ENCODE data around the gene TBC1D22B.
"Not testable (repeated sequence)": the region's sequence is repeated elsewhere in the genome, so short reads cannot be mapped to it uniquely, and the experiment has no call there.

The TBC1D22B gene

GRCh38 chr6:37323580-37323979, 66.0 kb downstream of the TBC1D22B start:
- peak overlapping the region; percentile 76 for H3K27ac Mint-ChIP-seq

GRCh38 chr6:37324131-37325033, 66.8 kb downstream of the TBC1D22B start:
- Mint-ChIP-seq H3K27ac (peak overlapping the region; percentile 76), H3K36me3 (ENCODE audit: low read depth) (peaks cover 31% of the 10 kb centered on the region)
- DNase-seq, result no peak

More at GRCh38 chr6:37323580-37323979, 66.0 kb downstream of the TBC1D22B start:
- DNase-seq, result no peak
- Mint-ChIP-seq H3K4me3 (no peak overlapping the region), H3K9me3 (no peaks in the 10 kb centered on the region), H3K4me1 (ENCODE audit: low read depth) (peaks cover 22% of the 10 kb centered on the region), H3K36me3 (ENCODE audit: low read depth) (peaks cover 28% of the 10 kb centered on the region), H3K27me3 (no peaks in the 10 kb centered on the region)

DNA sequence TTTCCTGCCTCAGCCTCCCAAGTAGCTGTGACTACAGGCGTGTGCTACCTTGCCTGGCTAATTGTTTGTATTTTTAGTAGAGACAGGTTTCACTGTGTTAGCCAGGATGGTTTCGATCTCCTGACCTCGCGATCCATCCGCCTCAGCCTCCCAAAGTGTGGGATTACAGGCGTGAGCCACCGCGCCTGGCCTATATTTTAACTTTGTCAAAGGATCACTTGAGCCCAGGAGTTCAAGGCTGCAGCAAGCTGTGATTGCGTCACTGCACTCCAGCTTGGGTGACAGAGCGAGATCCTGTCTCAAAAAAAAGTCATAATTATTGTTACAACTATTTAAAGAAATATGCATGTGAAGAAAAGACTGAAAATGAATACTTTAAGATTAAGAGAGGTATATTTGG, 72.8 kb downstream of the TBC1D22B start:
- DNase-seq; H3K9me3 Mint-ChIP-seq; H3K4me3 Mint-ChIP-seq; H3K27me3 Mint-ChIP-seq; H3K27ac Mint-ChIP-seq; H3K4me1 Mint-ChIP-seq (ENCODE audit: low read depth): not testable (repeated sequence)
- peaks cover 44% of the 10 kb centered on the region for H3K36me3 Mint-ChIP-seq (ENCODE audit: low read depth)

More at GRCh38 chr6:37324131-37325033, 66.8 kb downstream of the TBC1D22B start:
- no peak overlapping the region for H3K4me3 Mint-ChIP-seq
- no peaks in the 10 kb centered on the region for H3K27me3 Mint-ChIP-seq
- no peaks in the 10 kb centered on the region for H3K9me3 Mint-ChIP-seq
- peaks cover 22% of the 10 kb centered on the region for H3K4me1 Mint-ChIP-seq (ENCODE audit: low read depth)

- peaks cover 42% of the 10 kb centered on the region for H3K36me3 Mint-ChIP-seq (ENCODE audit: low read depth)
- H3K9me3 Mint-ChIP-seq, result no peaks in the 10 kb centered on the region
- peaks cover 5% of the 10 kb centered on the region for H3K4me1 Mint-ChIP-seq (ENCODE audit: low read depth)
- no peak overlapping the region for H3K4me3 Mint-ChIP-seq
- no peak for DNase-seq
- H3K27me3 Mint-ChIP-seq, result no peaks in the 10 kb centered on the region
- H3K27ac Mint-ChIP-seq, result no peak overlapping the region
Observed at GRCh38 chr6:37331047-37331446, 73.5 kb downstream of the TBC1D22B start.

DNA sequence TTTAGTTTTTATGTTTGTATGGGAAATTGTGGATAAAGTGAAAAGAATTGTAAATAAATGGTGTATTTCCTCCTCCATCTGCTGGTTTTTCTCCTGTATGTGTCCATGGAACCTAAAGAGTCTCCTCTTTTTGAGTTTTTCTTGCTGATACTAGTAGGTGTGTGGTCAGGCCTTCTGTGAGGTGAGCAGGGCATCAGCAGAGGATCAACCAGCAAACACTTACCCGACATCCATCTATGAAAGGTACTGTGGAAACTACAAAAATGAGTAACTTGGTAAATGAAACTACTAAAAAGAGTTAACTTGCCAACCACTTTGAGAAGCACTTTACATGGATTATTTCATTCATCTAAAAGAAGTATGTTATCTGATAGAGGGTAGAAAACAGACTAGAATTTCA, 75.3 kb downstream of the TBC1D22B start:
- Mint-ChIP-seq H3K4me1 (ENCODE audit: low read depth) (peaks cover 5% of the 10 kb centered on the region), H3K4me3 (no peak overlapping the region)

GRCh38 chr6:37334047-37334446, 76.5 kb downstream of the TBC1D22B start:
- H3K4me1 Mint-ChIP-seq (ENCODE audit: low read depth), result peaks cover 5% of the 10 kb centered on the region
- no peaks in the 10 kb centered on the region for H3K9me3 Mint-ChIP-seq
- no peak overlapping the region for H3K4me3 Mint-ChIP-seq
- peaks cover 36% of the 10 kb centered on the region for H3K36me3 Mint-ChIP-seq (ENCODE audit: low read depth)
- DNase-seq, result no peak
- peak overlapping the region; percentile 47 for H3K27ac Mint-ChIP-seq
- no peaks in the 10 kb centered on the region for H3K27me3 Mint-ChIP-seq

More for the DNA sequence above, 75.3 kb downstream of the TBC1D22B start:
- H3K27ac Mint-ChIP-seq, result peak overlapping the region; percentile 83
- no peaks in the 10 kb centered on the region for H3K27me3 Mint-ChIP-seq
- no peaks in the 10 kb centered on the region for H3K9me3 Mint-ChIP-seq
- H3K36me3 Mint-ChIP-seq (ENCODE audit: low read depth), result peaks cover 36% of the 10 kb centered on the region
- no peak for DNase-seq

DNA sequence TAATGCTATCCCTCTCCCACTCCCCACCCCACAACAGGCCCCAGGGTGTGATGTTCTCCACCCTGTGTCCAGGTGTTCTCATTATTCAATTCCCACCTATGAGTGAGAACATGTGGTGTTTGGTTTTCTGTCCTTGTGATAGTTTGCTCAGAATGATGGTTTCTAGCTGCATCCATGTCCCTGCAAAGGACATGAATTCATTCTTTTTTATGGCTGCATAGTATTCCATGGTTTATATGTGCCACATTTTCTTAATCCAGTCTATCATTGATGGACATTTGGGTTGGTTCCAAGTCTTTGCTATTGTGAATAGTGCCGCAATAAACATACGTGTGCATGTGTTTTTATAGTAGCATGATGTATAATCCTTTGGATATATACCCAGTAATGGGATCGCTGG, 80.7 kb downstream of the TBC1D22B start:
- H3K4me3 Mint-ChIP-seq; H3K36me3 Mint-ChIP-seq (ENCODE audit: low read depth); DNase-seq; H3K9me3 Mint-ChIP-seq; H3K27ac Mint-ChIP-seq; H3K27me3 Mint-ChIP-seq; H3K4me1 Mint-ChIP-seq (ENCODE audit: low read depth): not testable (repeated sequence)

GRCh38 chr6:37338745-37339255, 81.2 kb downstream of the TBC1D22B start:
- Mint-ChIP-seq H3K27ac (no peak overlapping the region), H3K36me3 (ENCODE audit: low read depth) (no peaks in the 10 kb centered on the region), H3K27me3 (peaks cover 2% of the 10 kb centered on the region), H3K4me3 (no peak overlapping the region), H3K9me3 (no peaks in the 10 kb centered on the region), H3K4me1 (ENCODE audit: low read depth) (no peaks in the 10 kb centered on the region)
- DNase-seq, result no peak

DNA sequence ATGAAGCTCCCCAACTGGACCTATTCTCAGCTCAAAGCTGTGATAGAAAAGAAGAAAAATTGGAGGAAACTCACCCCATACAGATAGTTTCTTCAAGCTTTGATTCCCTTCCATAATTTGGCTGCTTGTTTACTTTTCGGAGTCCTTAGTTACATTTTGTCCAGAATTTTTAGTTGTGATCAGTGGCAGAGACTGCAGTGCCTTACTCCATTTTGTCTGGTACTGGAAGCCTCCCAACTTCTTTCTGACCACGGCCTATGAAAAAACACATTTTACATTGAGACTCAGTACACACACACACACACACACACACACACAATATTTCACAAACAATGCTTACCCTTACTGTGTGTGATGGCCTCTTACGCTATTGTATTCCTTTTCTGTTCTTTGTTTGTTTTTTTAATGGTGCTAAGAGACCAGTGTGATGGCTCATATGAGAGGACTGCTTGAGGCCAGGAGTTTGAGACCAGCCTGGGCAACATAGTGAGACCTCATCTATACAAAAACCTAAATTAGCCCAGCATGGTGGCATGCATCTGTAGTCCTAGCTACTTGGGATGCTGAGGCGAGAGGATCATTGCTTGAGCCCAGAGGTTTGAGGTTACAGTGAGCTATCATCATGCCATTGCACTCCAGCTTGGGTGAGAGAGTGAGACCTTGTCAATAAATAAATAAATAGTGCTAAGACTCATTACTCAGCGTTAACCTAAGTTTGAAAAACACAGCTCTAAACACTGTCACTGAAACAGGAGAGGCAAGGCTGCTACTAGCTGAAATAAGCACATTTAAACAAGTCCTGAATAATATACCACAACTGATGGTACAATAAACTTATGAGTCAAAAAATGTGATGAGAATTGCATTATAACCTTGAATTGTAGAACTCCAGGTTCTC, 82.4 kb downstream of the TBC1D22B start:
- Mint-ChIP-seq H3K27ac (no peak overlapping the region), H3K9me3 (no peaks in the 10 kb centered on the region)

DNA sequence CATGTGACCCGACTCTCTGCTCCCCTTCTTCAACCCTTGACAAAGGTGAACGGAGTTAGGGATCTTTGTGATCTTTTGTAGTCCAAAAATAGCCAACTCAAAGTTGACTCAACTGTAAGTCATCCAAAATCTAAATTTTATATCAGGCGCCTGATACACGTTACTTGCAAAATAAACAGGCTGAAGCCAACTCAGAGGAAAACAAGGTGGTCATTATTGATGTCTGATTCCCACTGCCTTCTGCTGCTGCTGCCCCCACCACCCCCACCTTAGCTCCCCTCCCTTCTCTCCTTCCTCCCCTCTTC, 83.0 kb downstream of the TBC1D22B start:
- Mint-ChIP-seq H3K27ac (no peak overlapping the region), H3K36me3 (ENCODE audit: low read depth) (no peaks in the 10 kb centered on the region), H3K4me3 (no peak overlapping the region), H3K27me3 (peaks cover 8% of the 10 kb centered on the region), H3K4me1 (ENCODE audit: low read depth) (no peaks in the 10 kb centered on the region), H3K9me3 (no peaks in the 10 kb centered on the region)
- DNase-seq, result no peak

More for the DNA sequence above, 82.4 kb downstream of the TBC1D22B start:
- Mint-ChIP-seq H3K4me3 (no peak overlapping the region), H3K27me3 (peaks cover 8% of the 10 kb centered on the region), H3K36me3 (ENCODE audit: low read depth) (no peaks in the 10 kb centered on the region), H3K4me1 (ENCODE audit: low read depth) (no peaks in the 10 kb centered on the region)
- no peak for DNase-seq

DNA sequence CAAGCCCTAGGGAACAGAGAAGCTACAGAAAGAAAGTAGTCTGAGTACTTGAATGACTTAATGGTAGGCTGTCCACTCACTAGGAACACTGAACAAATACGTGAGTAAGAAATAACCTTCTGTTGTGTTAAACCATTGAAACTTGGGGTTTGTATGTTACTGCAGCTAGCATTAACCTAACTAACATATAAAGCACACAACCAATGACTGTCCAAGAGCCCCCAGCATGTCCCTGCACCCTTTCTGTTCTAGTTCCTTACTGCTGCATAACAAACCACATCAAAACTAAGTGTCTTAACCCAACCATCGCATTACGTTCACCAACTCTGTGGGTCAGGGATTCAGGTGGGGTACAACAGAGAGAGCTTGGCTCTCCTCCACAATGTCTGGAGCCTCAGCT, 85.7 kb downstream of the TBC1D22B start:
- DNase-seq, result no peak
- Mint-ChIP-seq H3K27ac (no peak overlapping the region), H3K4me3 (no peak overlapping the region), H3K27me3 (peaks cover 16% of the 10 kb centered on the region), H3K36me3 (ENCODE audit: low read depth) (no peaks in the 10 kb centered on the region), H3K9me3 (no peaks in the 10 kb centered on the region), H3K4me1 (ENCODE audit: low read depth) (no peaks in the 10 kb centered on the region)

- peaks cover 16% of the 10 kb centered on the region for H3K27me3 Mint-ChIP-seq
- DNase-seq, result no peak
- H3K27ac Mint-ChIP-seq, result no peak overlapping the region
- H3K36me3 Mint-ChIP-seq (ENCODE audit: low read depth), result no peaks in the 10 kb centered on the region
- no peaks in the 10 kb centered on the region for H3K4me1 Mint-ChIP-seq (ENCODE audit: low read depth)
- H3K9me3 Mint-ChIP-seq, result no peaks in the 10 kb centered on the region
- H3K4me3 Mint-ChIP-seq, result no peak overlapping the region
Observed at GRCh38 chr6:37344308-37344707, 86.7 kb downstream of the TBC1D22B start.

DNA sequence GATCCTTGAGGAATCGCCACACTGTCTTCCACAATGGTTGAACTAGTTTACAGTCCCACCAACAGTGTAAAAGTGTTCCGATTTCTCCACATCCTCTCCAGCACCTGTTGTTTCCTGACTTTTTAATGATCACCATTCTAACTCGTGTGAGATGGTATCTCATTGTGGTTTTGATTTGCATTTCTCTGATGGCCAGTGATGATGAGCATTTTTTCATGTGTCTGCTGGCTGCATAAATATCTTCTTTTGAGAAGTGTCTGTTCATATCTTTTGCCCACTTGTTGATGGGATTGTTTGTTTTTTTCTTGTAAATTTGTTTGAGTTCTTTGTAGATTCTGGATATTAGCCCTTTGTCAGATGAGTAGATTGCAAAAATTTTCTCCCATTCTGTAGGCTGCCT, 88.2 kb downstream of the TBC1D22B start:
- H3K36me3 Mint-ChIP-seq (ENCODE audit: low read depth), result not testable (repeated sequence)

DNA sequence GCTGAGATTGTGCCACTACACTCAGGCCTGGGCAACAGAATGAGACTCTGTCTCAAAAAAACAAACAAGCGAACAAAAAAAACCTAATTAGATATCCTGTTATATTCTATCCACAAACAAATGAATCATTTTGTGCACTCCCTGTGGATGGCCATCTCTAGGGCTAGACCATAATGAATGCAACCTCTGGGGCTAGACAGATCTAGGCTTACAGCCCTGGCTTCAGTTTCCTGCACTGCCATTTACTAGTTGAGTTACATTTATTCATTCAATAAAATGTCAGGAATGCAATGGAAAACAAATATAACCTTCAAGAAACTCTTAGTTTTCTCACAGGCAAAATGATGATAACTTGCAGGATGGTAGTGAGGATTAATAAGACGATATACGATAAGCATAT, 89.6 kb downstream of the TBC1D22B start:
- Mint-ChIP-seq H3K9me3 (no peaks in the 10 kb centered on the region), H3K4me1 (ENCODE audit: low read depth) (no peaks in the 10 kb centered on the region), H3K27me3 (peaks cover 16% of the 10 kb centered on the region), H3K4me3 (no peak overlapping the region), H3K36me3 (ENCODE audit: low read depth) (no peaks in the 10 kb centered on the region), H3K27ac (no peak overlapping the region)
- no peak for DNase-seq

More for the DNA sequence above, 88.2 kb downstream of the TBC1D22B start:
- H3K27ac Mint-ChIP-seq; DNase-seq; H3K4me3 Mint-ChIP-seq; H3K9me3 Mint-ChIP-seq; H3K4me1 Mint-ChIP-seq (ENCODE audit: low read depth): not testable (repeated sequence)
- H3K27me3 Mint-ChIP-seq, result peaks cover 16% of the 10 kb centered on the region

Data from activated T-cell treated with anti-CD3 and anti-CD28 coated beads, Interleukin-2, amount 50 U/mL, for 24 hours (primary cell).